GM18505 (cell line): ENCODE measurements around the gene EDEM2.
"Not testable (repeated sequence)": the region's sequence is repeated elsewhere in the genome, so short reads cannot be mapped to it uniquely, and the experiment has no call there.

Experiments used
- ATAC-seq: cut with Tn5 transposase; IDR thresholded peaks from one replicate; pipeline ENCODE4 v1.9.1; 2021; ENCODE audit not compliant: unreplicated experiment
- POLR2A ChIP-seq: IDR thresholded peaks from 4 replicates; pipeline ENCODE4 v1.6.1; 2011; ENCODE audit warnings: borderline replicate concordance; ENCODE audit not compliant: insufficient read depth, insufficient read length; ENCODE audit errors: extremely low read depth

The EDEM2 gene

DNA sequence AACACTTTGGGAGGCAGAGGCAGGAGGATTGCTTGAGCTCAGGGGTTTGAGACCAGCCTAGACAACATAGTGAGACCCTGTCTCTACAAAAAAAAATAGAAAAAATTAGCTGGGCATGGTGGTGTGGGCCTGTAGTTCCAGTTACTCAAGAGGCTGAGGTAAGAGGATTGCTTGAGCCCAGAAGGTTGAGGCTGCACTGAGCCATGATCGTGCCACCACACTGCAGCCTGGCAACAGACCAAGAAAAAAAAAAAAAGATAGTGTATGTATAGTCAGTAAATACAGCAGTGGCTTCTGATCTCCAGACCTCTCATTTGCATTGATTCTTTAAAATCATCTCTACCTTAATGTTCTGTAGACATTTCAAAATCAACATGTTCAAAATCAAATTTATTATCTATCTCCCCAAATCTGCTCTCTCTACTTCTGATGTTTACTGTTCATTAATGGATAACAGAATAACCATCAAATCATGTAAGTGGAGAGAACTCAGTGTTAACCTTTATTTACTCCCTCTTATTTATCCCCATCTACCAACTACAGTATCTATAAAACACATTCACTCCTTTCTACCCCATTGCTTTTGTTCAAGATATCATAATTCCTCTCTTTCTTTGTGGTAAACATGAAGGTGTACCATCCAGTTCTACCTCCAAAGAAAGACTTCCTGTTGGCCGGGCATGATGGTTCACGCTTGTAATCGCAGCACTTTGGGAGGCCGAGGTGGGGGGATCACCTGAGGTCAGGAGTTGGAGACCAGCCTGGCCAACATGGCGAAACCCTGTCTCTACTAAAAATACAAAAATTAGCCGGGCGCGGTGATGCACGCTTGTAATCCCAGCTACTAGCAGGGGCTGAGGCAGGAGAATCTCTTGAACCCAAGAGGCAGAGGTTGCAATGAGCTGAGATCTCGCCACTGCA, 32.4 kb upstream of the EDEM2 start:
- no peak for TF ChIP-seq POLR2A

DNA sequence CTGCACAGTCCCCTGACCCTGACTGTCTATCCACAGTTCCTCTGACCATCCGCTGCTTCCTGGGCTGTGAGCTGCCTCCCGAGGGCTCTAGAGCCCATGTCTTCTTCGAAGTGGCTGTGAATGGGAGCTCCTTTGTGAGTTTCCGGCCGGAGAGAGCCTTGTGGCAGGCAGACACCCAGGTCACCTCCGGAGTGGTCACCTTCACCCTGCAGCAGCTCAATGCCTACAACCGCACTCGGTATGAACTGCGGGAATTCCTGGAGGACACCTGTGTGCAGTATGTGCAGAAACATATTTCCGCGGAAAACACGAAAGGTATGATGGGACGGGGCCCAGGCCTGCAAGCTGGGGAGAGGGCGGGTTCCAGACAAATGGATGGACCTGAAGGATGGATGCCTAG, 29.0 kb upstream of the EDEM2 start:
- TF ChIP-seq POLR2A, result no peak
- no peak for ATAC-seq

More for the DNA sequence above, 32.4 kb upstream of the EDEM2 start:
- no peak for ATAC-seq

DNA sequence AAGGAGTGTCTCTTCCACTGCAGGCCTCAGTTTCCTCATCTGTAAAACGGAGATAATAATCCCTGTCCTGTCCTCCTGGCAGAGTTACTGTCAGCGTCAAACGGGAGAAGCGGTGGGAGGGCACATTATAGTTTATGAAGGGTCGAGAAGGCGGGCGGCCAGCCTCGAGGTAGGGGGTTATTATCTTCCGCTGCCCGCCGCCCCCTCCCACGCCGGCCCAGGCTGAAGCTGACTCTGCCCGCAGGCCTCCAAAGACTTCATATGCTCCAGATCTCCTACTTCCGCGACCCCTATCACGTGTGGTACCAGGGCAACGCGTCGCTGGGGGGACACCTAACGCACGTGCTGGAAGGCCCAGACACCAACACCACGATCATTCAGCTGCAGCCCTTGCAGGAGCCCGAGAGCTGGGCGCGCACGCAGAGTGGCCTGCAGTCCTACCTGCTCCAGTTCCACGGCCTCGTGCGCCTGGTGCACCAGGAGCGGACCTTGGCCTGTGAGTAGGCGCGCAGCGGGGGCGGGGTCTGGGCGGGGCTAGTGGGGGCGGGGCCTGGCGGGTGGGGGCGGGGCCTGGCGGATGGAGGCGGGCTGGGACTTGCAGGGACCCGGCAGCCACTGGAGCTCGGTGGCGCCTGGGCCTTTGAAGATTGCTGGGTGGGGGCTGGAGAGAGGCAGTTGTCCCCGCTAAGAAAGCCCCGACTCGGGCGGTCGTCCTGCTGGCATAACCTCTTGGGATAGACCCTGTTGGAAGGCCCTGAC, 27.5 kb upstream of the EDEM2 start:
- ATAC-seq, result no peak
- TF ChIP-seq POLR2A, result no peak

DNA sequence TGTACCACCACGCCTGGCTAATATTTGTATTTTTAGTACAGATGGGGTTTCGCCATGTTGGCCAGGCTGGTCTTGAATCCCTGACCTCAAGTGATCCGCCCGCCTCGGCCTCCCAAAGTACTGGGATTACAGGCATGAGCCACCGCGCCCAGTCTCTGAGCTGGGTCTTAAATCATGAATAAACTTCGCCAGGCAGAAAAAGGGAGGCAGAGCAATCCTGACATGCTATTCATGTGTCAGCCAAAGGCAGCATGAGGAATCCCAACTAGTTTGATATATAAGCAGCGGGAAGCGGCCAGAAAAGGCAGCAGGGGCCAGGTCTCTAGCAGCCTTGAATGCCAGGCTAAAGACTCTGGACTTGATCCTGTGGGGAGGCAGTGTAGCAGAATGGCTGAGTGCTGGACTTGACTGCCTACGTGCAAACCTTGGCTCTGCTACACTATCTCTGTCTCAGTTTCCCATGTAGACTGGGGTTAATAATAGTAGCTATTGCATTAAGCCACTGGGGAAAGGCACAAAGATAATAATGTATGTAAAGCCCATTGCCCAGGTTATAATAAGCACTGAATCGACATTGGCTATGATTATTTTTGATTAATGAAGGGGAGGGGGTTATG, 26.5 kb upstream of the EDEM2 start:
- no peak for TF ChIP-seq POLR2A
- no peak for ATAC-seq

DNA sequence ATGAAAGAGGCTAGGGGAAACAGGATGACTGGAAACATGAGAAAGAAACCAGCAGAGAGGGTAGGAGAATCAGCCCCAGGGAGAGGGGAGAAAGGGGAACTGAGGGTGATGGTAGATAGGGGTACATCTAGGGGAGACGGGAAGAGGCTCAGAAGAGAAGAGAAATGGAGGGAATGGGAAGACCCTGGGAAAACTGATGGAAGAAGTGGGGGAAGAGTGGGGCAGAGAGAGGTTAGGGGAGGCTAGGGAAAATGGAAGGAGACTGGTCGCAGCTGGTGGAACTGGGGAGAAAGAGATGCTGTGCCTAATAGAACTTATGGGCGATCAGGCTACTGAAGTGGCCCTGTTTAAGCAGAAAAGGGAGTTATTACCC, 25.3 kb upstream of the EDEM2 start:
- no peak for TF ChIP-seq POLR2A
- ATAC-seq, result no peak

DNA sequence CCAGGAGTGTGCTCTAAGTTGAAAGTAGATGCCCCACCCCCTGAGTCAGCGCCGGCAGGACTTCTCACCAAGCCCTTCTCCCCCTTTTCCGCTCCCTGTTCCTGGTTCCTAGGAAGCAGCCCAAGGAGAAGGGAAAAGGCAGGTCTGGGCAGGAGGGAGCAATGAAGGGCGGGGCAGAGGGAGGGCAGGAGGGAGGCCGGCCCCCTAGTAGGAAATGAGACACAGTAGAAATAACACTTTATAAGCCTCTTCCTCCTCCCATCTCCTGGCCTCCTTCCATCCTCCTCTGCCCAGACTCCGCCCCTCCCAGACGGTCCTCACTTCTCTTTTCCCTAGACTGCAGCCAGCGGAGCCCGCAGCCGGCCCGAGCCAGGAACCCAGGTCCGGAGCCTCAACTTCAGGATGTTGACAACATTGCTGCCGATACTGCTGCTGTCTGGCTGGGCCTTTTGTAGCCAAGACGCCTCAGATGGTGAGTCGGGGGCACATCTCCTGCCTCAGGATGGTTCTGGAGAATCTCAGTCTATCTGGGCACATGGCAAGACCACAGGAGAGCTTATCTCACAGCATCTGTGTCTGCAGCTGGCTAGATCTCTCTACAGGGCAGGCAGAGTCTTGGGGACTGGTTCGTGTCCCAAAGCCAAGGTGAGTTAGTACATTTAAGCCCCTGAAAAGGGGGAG, 24.8 kb upstream of the EDEM2 start, which contains the start of gene PROCR:
PROCR (plus strand) TSS at position 320 of the 681 bp plus-strand sequence; CDS start at position 403, 83 bp downstream.
- ATAC-seq, result no peak
- no peak for TF ChIP-seq POLR2A

DNA sequence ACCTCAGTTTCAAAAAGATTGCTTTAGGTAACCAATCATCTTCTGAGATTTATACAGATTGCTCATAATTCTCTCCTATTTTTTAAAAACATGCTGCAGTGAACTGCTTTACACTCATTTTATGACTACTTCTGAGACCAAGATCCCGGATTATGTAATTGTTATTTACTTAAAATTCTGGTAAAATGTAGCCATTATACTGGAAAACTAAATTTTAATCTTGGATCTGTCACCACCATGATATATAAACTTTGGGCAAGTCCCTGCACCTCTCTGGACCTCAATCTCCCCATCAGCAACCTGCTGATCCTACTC, 24.3 kb upstream of the EDEM2 start:
- ATAC-seq, result no peak
- no peak for TF ChIP-seq POLR2A

DNA sequence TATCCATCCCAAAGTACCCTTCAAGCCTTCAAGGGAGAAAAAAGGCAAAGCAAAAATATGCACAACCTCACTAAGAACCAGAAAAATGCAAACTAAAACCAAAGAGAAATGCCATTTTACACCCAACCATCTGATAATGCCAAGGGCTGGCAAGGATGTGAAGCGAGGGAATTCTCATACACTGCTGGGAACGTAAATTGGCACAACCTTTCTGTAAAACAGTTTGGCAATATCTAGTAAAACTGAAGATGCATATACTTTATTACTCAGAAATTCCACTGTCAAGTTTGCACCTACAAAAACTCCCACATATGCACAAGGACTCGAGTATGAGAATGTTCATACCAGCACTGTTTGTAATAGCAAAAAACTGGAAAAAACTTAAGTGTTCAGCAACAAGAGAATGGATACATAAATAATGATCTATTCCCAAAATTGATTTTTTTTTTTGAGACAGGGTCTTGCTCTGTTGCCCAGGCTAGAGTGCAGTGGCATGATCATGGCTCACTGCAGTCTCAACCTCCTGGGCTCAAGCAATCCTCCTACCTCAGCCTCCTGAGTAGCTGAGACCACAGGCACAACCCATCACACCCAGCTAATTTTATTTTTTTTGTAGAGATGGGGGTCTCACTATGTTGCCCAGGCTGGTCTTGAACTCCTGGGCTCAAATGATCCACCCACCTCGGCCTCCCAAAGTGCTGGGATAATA, 21.7 kb upstream of the EDEM2 start:
- ATAC-seq, result not testable (repeated sequence)

DNA sequence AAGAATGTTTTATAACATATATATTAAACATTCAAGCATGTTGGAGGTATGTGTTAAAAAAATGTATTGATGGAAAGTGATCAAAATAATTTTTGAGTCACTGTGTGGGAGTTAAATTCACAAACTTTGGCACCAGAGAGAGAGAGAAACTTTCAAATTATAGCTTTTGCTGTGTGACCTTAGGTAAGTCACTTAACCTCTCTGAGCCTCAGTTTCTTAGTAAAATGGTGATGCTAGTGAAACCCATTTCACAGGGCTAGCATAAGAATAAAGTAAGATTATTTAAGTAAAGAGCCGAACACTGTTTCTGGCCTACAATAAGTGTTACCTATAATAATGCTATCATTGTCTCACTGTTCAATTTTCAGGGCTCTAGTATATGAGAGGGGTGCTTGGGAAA, 20.7 kb upstream of the EDEM2 start:
- ATAC-seq, result no peak
- no peak for TF ChIP-seq POLR2A

DNA sequence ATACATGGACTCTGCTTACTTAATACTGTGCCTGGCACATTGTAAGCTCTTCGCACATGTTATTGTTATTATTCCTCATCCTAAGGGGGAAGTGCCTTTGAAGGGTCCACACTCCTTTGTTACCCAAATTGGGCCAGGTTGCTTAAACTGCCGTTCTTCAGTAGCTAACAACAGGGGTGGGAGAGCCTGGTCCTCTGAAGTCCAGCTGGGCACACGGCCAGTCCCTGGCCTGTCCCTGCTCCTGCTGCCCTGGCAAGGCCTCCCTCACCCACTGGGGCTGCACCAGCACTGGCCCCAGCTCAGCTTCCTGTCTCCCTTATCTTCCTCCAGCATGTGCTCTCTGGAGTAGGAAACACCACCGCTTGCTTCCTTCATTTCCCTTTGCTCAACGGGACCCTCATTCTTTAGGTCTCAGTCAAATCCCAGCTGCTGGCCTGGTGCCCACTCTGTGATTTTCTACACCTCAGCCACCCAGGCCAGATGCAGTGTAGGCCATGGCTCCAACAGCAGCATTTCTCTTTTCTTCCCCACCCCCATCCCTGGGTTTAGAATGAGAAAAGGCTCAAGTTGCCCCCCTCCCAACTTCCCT, 19.2 kb upstream of the EDEM2 start:
- ATAC-seq, result no peak
- TF ChIP-seq POLR2A, result no peak

DNA sequence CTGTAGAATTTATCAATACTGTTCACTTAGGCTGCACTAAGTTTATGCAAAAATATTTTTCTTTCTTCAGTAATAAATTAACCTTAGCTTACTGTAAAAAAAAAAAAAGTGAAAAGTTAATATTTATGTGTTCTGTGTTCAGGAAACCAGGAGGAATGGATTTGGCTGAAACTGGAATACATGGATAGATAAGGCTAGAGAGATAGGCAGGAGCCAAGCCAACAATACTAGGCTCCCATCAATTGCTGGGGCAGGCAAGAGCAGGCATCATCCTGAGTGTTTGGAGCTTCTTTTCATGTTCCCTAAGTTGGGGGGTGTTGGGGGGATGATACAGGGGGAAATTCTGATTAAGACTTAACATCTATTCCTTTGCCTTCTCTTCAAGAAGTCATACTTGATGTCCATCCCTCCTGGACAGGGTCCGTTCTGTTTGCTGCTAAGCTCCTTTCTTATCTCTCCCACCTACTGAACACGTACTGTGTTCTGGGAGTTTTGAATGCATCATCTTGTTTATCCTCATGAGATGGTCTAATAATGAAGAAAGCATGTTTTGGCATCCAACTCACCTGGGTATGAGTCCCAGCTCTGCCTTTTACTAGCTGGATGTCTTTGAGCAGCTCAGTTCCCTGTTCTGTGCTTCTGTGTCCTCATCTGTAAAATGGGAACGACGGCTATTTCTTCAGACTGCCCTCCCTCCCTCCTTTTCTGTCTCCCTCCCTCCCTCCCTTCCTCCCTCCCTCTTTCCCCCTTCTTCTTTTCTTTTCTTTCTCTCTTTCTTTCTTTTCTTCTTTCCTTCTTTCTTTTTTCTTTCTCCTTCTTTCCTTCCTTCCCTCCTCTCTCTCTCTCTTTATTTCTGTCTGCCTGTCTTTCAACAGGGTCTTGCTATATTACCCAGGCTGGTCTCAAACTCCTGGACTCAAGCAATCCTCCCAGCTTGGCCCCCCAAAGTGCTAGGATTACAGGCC, 18.4 kb upstream of the EDEM2 start:
- no peak for TF ChIP-seq POLR2A
- ATAC-seq, result no peak

DNA sequence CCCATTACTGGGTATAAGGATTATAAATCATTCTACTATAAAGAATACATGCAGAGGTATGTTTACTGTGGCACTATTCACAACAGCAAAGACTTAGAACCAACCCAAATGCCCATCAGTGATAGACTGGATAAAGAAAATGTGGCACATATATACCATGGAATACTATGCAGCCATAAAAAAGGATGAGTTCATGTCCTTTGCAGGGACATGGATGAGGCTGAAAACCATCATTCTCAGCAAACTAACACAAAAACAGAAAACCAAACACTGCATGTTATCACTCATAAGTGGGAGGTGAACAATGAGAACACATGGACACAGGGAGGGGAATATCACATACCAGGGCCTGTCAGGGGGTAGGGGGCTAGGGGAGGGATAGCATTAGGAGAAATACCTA, 17.4 kb upstream of the EDEM2 start:
- ATAC-seq, result not testable (repeated sequence)

DNA sequence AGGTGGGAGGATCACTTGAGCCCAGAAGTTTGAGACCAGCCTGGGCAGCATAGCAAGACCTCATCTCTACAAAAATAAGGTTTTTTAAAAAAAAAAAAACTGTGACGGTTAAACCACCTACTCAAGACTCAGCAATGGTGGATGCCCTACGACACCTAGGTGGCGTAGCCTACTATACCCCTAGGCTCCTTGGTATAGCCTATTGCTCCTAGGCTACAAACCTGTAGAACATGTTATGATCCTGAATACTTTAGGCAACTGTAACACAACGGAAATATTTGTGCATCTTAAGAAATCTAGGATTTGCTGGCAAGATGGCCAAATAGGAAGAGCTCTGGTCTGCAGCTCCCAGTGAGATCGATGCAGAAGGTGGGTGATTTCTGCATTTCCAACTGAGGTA, 13.2 kb upstream of the EDEM2 start:
- ATAC-seq, result not testable (repeated sequence)
